Bronchial epithelial cell (primary cell): ENCODE data around the gene NCSTN. TPM values are rescaled to one million over a fixed set of nuclear protein-coding genes. Genes with fewer than 3 reads are reported as not detected.
A peak's percentile ranks its signal among the peaks of the same experiment; 100 is the strongest.

ENCODE experiments used
- DNase-seq: peaks from one replicate; pipeline ENCODE4 v3.0.0-alpha.2; 2010; ENCODE audit warnings: low read depth
- FAIRE-seq: peaks from 2 replicates; lab custom pipeline; 2011; peaks lifted over from hg19 to GRCh38; lab: Jason Lieb, UNC
- H3K27me3 ChIP-seq: 2 replicates; pipeline ENCODE4 v1.5.1; 2011; ENCODE audit warnings: low read length; ENCODE audit not compliant: control insufficient read depth, insufficient read depth
- H3K36me3 ChIP-seq: 2 replicates; pipeline ENCODE4 v1.5.1; 2011; ENCODE audit warnings: low read length; ENCODE audit not compliant: control insufficient read depth, insufficient read depth
- H3K4me3 ChIP-seq: 2 replicates; pipeline ENCODE4 v1.5.1; 2011; ENCODE audit warnings: mild to moderate bottlenecking, low read depth, low read length, control low read depth
- CTCF ChIP-seq: IDR thresholded peaks from 2 replicates; pipeline ENCODE4 v1.5.1; 2011; ENCODE audit warnings: mild to moderate bottlenecking, moderate library complexity, low read length, control low read depth, inconsistent platforms; ENCODE audit not compliant: insufficient read depth, severe bottlenecking
- total RNA-seq: library from RNA; depleted of rRNA; stranded (reverse); fragments of >200 nt; gene quantifications from 2 replicates; pipeline ENCODE4 v1.2.1, GENCODE V29; 2014

NCSTN gene
- total RNA-seq, 1 donor from 2014 or later, result 27.9 TPM

GRCh38 chr1:160340866-160341265, 2.3 kb upstream of the NCSTN start:
- Histone ChIP-seq H3K27me3 (no peaks in the 10 kb centered on the region), H3K36me3 (peaks cover 11% of the 10 kb centered on the region), H3K4me3 (no peak overlapping the region)
- TF ChIP-seq CTCF, result no peak
- FAIRE-seq, result no peak
- DNase-seq, result peak; percentile 18

DNA sequence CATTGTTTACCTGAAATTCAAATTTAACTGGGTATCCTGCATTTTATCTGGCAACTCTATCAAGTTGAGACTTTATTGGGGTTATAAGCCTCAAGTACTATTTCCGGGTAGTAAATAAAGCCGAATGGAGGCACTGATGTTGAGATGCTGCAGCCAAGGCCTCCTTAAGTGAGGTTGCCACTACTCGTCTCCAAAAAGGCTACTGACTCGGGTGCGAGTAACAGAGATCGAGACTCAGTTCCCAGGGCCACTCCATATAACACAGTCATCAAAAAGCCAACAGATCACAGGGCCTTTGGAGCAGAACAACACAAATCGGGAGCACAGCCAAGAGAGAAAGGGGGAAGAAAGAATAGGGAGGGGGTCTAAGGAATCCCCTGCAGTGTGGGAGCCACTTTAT, 657 bp upstream of the NCSTN start:
- no peaks in the 10 kb centered on the region for H3K27me3 ChIP-seq
- no peak for FAIRE-seq
- no peak for TF ChIP-seq CTCF
- peaks cover 14% of the 10 kb centered on the region for H3K36me3 ChIP-seq
- peak overlapping the region; percentile 92 for H3K4me3 ChIP-seq
- DNase-seq, result peak; percentile 14

GRCh38 chr1:160344241-160344640, 1.1 kb downstream of the NCSTN start:
- H3K4me3 ChIP-seq, result peak overlapping the region; percentile 92
- DNase-seq (no peak), FAIRE-seq (no peak)
- H3K27me3 ChIP-seq, result no peaks in the 10 kb centered on the region
- TF ChIP-seq CTCF, result no peak
- peaks cover 11% of the 10 kb centered on the region for H3K36me3 ChIP-seq

- no peak for TF ChIP-seq CTCF
- DNase-seq, result no peak
- Histone ChIP-seq H3K36me3 (peaks cover 13% of the 10 kb centered on the region), H3K4me3 (no peak overlapping the region), H3K27me3 (no peaks in the 10 kb centered on the region)
- FAIRE-seq, result no peak
These were observed 1.8 kb downstream of the NCSTN start for GRCh38 chr1:160344936-160345335.

DNA sequence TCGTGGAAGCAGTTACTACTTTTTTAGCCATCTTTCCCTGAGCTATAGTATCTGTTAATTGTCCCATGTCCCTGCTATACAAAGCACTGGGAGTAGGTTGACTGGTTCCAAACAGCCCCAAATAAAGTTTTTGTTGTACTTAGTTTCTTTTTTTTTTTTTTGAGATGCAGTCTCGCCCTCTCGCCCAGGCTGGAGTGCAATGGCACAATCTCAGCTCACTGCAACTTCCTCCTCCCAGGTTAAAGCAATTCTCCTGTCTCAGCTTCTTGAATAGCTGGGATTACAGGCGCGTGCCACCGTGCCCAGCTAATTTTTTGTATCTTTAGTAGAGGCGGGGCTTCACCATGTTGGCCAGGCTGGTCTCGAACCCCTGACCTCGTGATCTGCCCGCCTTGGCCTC, 3.3 kb downstream of the NCSTN start:
- no peak for FAIRE-seq
- DNase-seq, result no peak
- no peak for TF ChIP-seq CTCF
- H3K27me3 ChIP-seq, result no peaks in the 10 kb centered on the region
- H3K36me3 ChIP-seq, result peaks cover 19% of the 10 kb centered on the region
- H3K4me3 ChIP-seq, result no peak overlapping the region

GRCh38 chr1:160346958-160347357, 3.8 kb downstream of the NCSTN start:
- Histone ChIP-seq H3K4me3 (no peak overlapping the region), H3K36me3 (peaks cover 19% of the 10 kb centered on the region), H3K27me3 (no peaks in the 10 kb centered on the region)
- TF ChIP-seq CTCF, result no peak
- DNase-seq (no peak), FAIRE-seq (no peak)
